HCT116 (cell line): ENCODE measurements around the gene RTN4RL2. TPM values are rescaled to one million over a fixed set of nuclear protein-coding genes. Genes with fewer than 3 reads are reported as not detected.

Source experiments
- ATAC-seq: fragments of 200-7000 bp; cut with Tn5 transposase; 2 replicates; pipeline ENCODE4 v1.9.1; 2020; ENCODE audit warnings: mild to moderate bottlenecking, moderate library complexity
- Bru-seq: library from RNA; stranded (reverse); fragments of 400-500 nt; gene quantifications from one replicate; lab custom pipeline; 2021; lab: Mats Ljungman, UMichigan
- BruChase-seq, 2 experiments: library from RNA; stranded (reverse); fragments of 400-500 nt; gene quantifications; one replicate each; lab custom pipeline; 2021; lab: Mats Ljungman, UMichigan
- BruUV-seq: library from RNA; stranded (reverse); fragments of 400-500 nt; replicated peaks from 2 replicates; lab custom pipeline; 2021; lab: Mats Ljungman, UMichigan
- CTCF ChIA-PET: fragments of 300-600 bp; sonication (Branson Sonifier 250); formaldehyde crosslinking; loops from one replicate; lab custom pipeline; 2021; ENCODE audit warnings: antibody characterized with exemption; lab: Charles Lee
- POLR2A ChIA-PET: fragments of 300-600, 350-600 bp; sonication (Branson Sonifier 250); formaldehyde crosslinking; loops from one replicate; lab custom pipeline; 2021; ENCODE audit warnings: antibody characterized with exemption; lab: Charles Lee
- RAD21 ChIA-PET, 2 experiments: fragments of 300-600 bp; sonication (Branson Sonifier 250); formaldehyde crosslinking; loops; one replicate each; lab custom pipeline; 2023; ENCODE audit warnings: low total read pairs in 2 of 2; ENCODE audit not compliant: uncharacterized antibody in 2 of 2, unreplicated experiment in 2 of 2, low non-redundant PET in 1 of 2; lab: Charles Lee
- DNase-seq: peaks from one replicate; pipeline ENCODE4 v3.0.0-alpha.2; 2010; ENCODE audit warnings: low read depth, low spot score
- H2AFZ ChIP-seq: fragments of 200-600 bp; shearing (Covaris generic), sonication (generic); 2 replicates; pipeline ENCODE4 v1.6.1; 2017; ENCODE audit warnings: low read depth, mixed run types, mixed read lengths, antibody characterized with exemption, low read length; ENCODE audit not compliant: poor library complexity, severe bottlenecking
- H3K27ac ChIP-seq: 2 replicates; pipeline ENCODE4 v1.5.1; 2012; ENCODE audit warnings: low read depth, low read length
- H3K27me3 ChIP-seq: fragments of 200-600 bp; sonication (generic); 2 replicates; pipeline ENCODE4 v1.6.1; 2016; ENCODE audit warnings: mixed run types, low read length, mixed read lengths; ENCODE audit not compliant: insufficient read depth
- H3K36me3 ChIP-seq, 2 experiments: fragments of 200-500 bp in 1 of 2; fragments of 200-600 bp in 1 of 2; sonication (Bioruptor generic) in 1 of 2; sonication (generic) in 1 of 2; 2 replicates each; pipeline versions ENCODE4 v1.5.1 to v1.6.1; 2014 to 2016; ENCODE audit warnings: low read length in 2 of 2, inconsistent platforms in 1 of 2, mixed read lengths in 1 of 2, mixed run types in 1 of 2; ENCODE audit not compliant: insufficient read depth in 2 of 2, control insufficient read depth in 1 of 2
- H3K4me1 ChIP-seq, 2 experiments: fragments of 200-600 bp in 1 of 2; sonication (generic) in 1 of 2; 2 replicates each; pipeline versions ENCODE4 v1.5.1 to v1.6.1; 2012 to 2017; ENCODE audit warnings: low read length in 2 of 2, inconsistent platforms in 1 of 2, mild to moderate bottlenecking in 1 of 2, mixed read lengths in 1 of 2, mixed run types in 1 of 2, moderate library complexity in 1 of 2; ENCODE audit not compliant: insufficient read depth in 2 of 2, control insufficient read depth in 1 of 2
- H3K4me2 ChIP-seq: fragments of 200-600 bp; sonication (generic); 2 replicates; pipeline ENCODE4 v1.6.1; 2017; ENCODE audit warnings: mixed run types, low read length, mixed read lengths
- H3K4me3 ChIP-seq, 2 experiments: fragments of 200-600 bp in 1 of 2; sonication (generic) in 1 of 2; replicated peaks in 1 of 2; 2 replicates each; pipeline ENCODE4 v1.5.1; 2011 to 2016; ENCODE audit warnings: low read length in 2 of 2, control low read depth in 1 of 2, low read depth in 1 of 2, mild to moderate bottlenecking in 1 of 2, mixed read lengths in 1 of 2, mixed run types in 1 of 2
- H3K79me2 ChIP-seq: fragments of 200-600 bp; sonication (generic); 2 replicates; pipeline ENCODE4 v1.6.1; 2017; ENCODE audit warnings: mild to moderate bottlenecking, mixed run types, low read length, moderate library complexity, mixed read lengths; ENCODE audit not compliant: insufficient read depth
- H3K9ac ChIP-seq: fragments of 200-600 bp; sonication (generic); 2 replicates; pipeline ENCODE4 v1.6.1; 2016; ENCODE audit warnings: low read length, mixed read lengths
- H3K9me2 ChIP-seq: fragments of 200-600 bp; sonication (generic), shearing (Covaris generic); 2 replicates; pipeline ENCODE4 v1.6.1; 2017; ENCODE audit warnings: mixed run types, mild to moderate bottlenecking, moderate library complexity; ENCODE audit not compliant: insufficient read depth
- H3K9me3 ChIP-seq, 2 experiments: fragments of 200-500 bp in 1 of 2; fragments of 200-600 bp in 1 of 2; sonication (Bioruptor generic) in 1 of 2; sonication (generic) in 1 of 2; 2 replicates each; pipeline ENCODE4 v1.6.1; 2014 to 2017; ENCODE audit warnings: low read length in 2 of 2, mixed read lengths in 2 of 2, inconsistent platforms in 1 of 2, low read depth in 1 of 2, mild to moderate bottlenecking in 1 of 2, mixed run types in 1 of 2, moderate library complexity in 1 of 2; ENCODE audit not compliant: control insufficient read depth in 1 of 2, insufficient read depth in 1 of 2
- H4K20me1 ChIP-seq: fragments of 200-600 bp; sonication (generic), shearing (Covaris generic); 2 replicates; pipeline ENCODE4 v1.6.1; 2017; ENCODE audit warnings: mixed run types, mild to moderate bottlenecking, moderate library complexity; ENCODE audit not compliant: insufficient read depth
- ATF3 ChIP-seq: IDR thresholded peaks from 2 replicates; pipeline ENCODE4 v1.6.1; 2012
- CBX3 ChIP-seq: IDR thresholded peaks from 2 replicates; pipeline ENCODE4 v1.6.1; 2012; ENCODE audit warnings: low read depth
- CTCF ChIP-seq, 3 experiments: fragments of 200-600 bp in 1 of 3; sonication (generic) in 1 of 3; IDR thresholded peaks in 2 of 3; conservative IDR thresholded peaks in 1 of 3; 2 replicates each; pipeline ENCODE4 v1.5.1; 2012 to 2017; ENCODE audit warnings: low read depth in 2 of 3, low read length in 2 of 3, antibody characterized with exemption in 1 of 3, borderline replicate concordance in 1 of 3, control low read depth in 1 of 3, mild to moderate bottlenecking in 1 of 3, mixed read lengths in 1 of 3, mixed run types in 1 of 3, moderate library complexity in 1 of 3; ENCODE audit not compliant: insufficient read depth in 1 of 3
- EGR1 ChIP-seq: IDR thresholded peaks from 2 replicates; pipeline ENCODE4 v1.6.1; 2012; ENCODE audit warnings: low read depth
- EZH2 ChIP-seq: fragments of 200-600 bp; sonication (generic); IDR thresholded peaks from 2 replicates; pipeline ENCODE4 v1.6.1; 2017; ENCODE audit warnings: antibody characterized with exemption, mixed run types
- EZH2phosphoT487 ChIP-seq: fragments of 200-600 bp; IDR thresholded peaks from 2 replicates; pipeline ENCODE4 v1.6.1; 2018; ENCODE audit warnings: antibody characterized with exemption, borderline replicate concordance
- FOSL1 ChIP-seq: IDR thresholded peaks from 2 replicates; pipeline ENCODE4 v1.6.1; 2012; ENCODE audit warnings: low read depth
- JUND ChIP-seq: IDR thresholded peaks from 2 replicates; pipeline ENCODE4 v1.6.1; 2012
- MAX ChIP-seq: IDR thresholded peaks from 2 replicates; pipeline ENCODE4 v1.6.1; 2012
- POLR2A ChIP-seq: IDR thresholded peaks from 2 replicates; pipeline ENCODE4 v1.7.0; 2011; ENCODE audit warnings: borderline replicate concordance; ENCODE audit not compliant: insufficient read depth, insufficient read length; ENCODE audit errors: extremely low read depth
- POLR2AphosphoS5 ChIP-seq: IDR thresholded peaks from 2 replicates; pipeline ENCODE4 v1.6.1; 2011; ENCODE audit warnings: mild to moderate bottlenecking, low read depth, low read length, moderate library complexity
- RAD21 ChIP-seq: IDR thresholded peaks from 2 replicates; pipeline ENCODE4 v1.6.1; 2012; ENCODE audit warnings: low read depth, mild to moderate bottlenecking
- REST ChIP-seq: IDR thresholded peaks from 2 replicates; pipeline ENCODE4 v1.6.1; 2012; ENCODE audit warnings: low read depth
- SIN3A ChIP-seq: IDR thresholded peaks from 2 replicates; pipeline ENCODE4 v1.6.1; 2012; ENCODE audit warnings: low read depth
- SRF ChIP-seq: IDR thresholded peaks from 2 replicates; pipeline ENCODE4 v1.6.1; 2012; ENCODE audit warnings: low read depth
- YY1 ChIP-seq: IDR thresholded peaks from 2 replicates; pipeline ENCODE4 v1.6.1; 2011; ENCODE audit warnings: low read length, low read depth, moderate library complexity, mild to moderate bottlenecking; ENCODE audit not compliant: insufficient replicate concordance; ENCODE audit errors: extremely low read depth
- ZNF274 ChIP-seq: fragments of 200-500 bp; sonication (Bioruptor generic); IDR thresholded peaks from 2 replicates; pipeline ENCODE4 v1.6.1; 2014; ENCODE audit warnings: mild to moderate bottlenecking, low read depth, low read length, inconsistent platforms
- intact Hi-C: fragments of 100-400 bp; cut with micrococcal nuclease; formaldehyde crosslinking; loops from 2 replicates; pipeline ENCODE4 v1.10.0; 2022
- long read RNA-seq: library from polyadenylated mRNA; unstranded; transcript quantifications from one replicate; pipeline ENCODE4 v2.0.0, GENCODE V29; 2021; ENCODE audit not compliant: unreplicated experiment
- polyA plus RNA-seq: library from polyadenylated mRNA; unstranded; fragments of >200 nt; gene quantifications from 2 replicates; pipeline ENCODE4 v1.2.1, GENCODE V29; 2012; ENCODE audit warnings: missing spikeins
- total RNA-seq: library from RNA; stranded (reverse); gene quantifications from one replicate; pipeline ENCODE4 v1.2.1, GENCODE V29; 2021; ENCODE audit not compliant: unreplicated experiment

Gene RTN4RL2
- total RNA-seq (24.0 TPM), Bru-seq, nascent RNA (percentile 48 among the genes with signal in this experiment), BruChase-seq, experiment 1, labeled RNA remaining after a 6-hour chase (percentile 50 among the genes with signal in this experiment), BruChase-seq, experiment 2, labeled RNA remaining after a 2-hour chase (percentile 52 among the genes with signal in this experiment)
- 28.1 and 30.0 TPM in 2 replicates for polyA plus RNA-seq
- long read RNA-seq, transcript RTN4RL2-201 (3 exons, 2,203 nt) = major isoform, 23 of 40 reads
- long read RNA-seq, partial matches to known transcripts = 13 of 40 reads
- long read RNA-seq, other reads (novel, unspliced or antisense) = 4 of 40 reads

- Histone ChIP-seq H3K79me2 (no peaks in the 10 kb centered on the region), H4K20me1 (no peaks in the 10 kb centered on the region), H3K4me3 (peak within 1 kb of the TSS; percentile 65 to 68), H3K9me3 (no peaks in the 10 kb centered on the region), H3K27ac (peak within 1 kb of the TSS; percentile 54; the same call in 1 of the 2 replicates), H3K4me2 (peak within 1 kb of the TSS; percentile 98), H3K9me2 (no peaks in the 10 kb centered on the region), H3K27me3 (no peaks in the 10 kb centered on the region), H3K9ac (peak within 1 kb of the TSS; percentile 59), H3K36me3 (no peaks in the 10 kb centered on the region), H2AFZ (peak within 1 kb of the TSS; percentile 95), H3K4me1 (peaks cover 16 to 42% of the 10 kb centered on the region in 2 experiments; a peak in 3 of 4 replicates)
- ATAC-seq (peak; percentile 68), DNase-seq (peak; percentile 52)
- no peak for TF ChIP-seq FOSL1
- no peak for TF ChIP-seq JUND
- TF ChIP-seq RAD21 = no peak
- peak; percentile 73 for TF ChIP-seq POLR2AphosphoS5
- TF ChIP-seq SIN3A = no peak
- no peak for TF ChIP-seq EGR1
- peak in 1 of 3 experiments; percentile 43; a peak in 1 of 6 replicates for TF ChIP-seq CTCF (IDR thresholded peaks at IDR 0.05 in 2 of 3, conservative IDR thresholded peaks at IDR 0.05 in 1 of 3; ENCODE audit: borderline replicate concordance in 1 of 3, insufficient read depth in 1 of 3, low read depth in 2 of 3, low read length in 2 of 3)
- no peak for TF ChIP-seq ZNF274
- TF ChIP-seq EZH2 = no peak
- TF ChIP-seq REST = no peak
- TF ChIP-seq EZH2phosphoT487 = no peak
- TF ChIP-seq YY1 = no peak
- no peak; the same call in 1 of the 2 replicates for TF ChIP-seq MAX
- no peak for TF ChIP-seq POLR2A
- TF ChIP-seq ATF3 = no peak
- no peak for TF ChIP-seq CBX3
- TF ChIP-seq SRF = no peak
- BruUV-seq = no TSS peak
- intact Hi-C loops = no loop called here
- CTCF ChIA-PET = interaction anchor here (0.6 to 2.1 kb wide), 8 partner anchors 32 to 185 kb away, joined by 3 to 7 read pairs (median 4); partner anchors contain the start of genes SLC43A1 and UBE2L6
- POLR2A ChIA-PET = interaction anchor here (0.7 to 1.4 kb wide), 2 partner anchors 33 to 70 kb away, joined by 3 to 8 read pairs; partner anchors contain the start of gene TIMM10
- RAD21 ChIA-PET = interaction anchor here (0.7 kb wide), 2 partner anchors 92 to 184 kb away, joined by 3 to 5 read pairs; no protein-coding TSS in a partner anchor
Measured at GRCh38 chr11:57460022-57460757, at the start of gene RTN4RL2. Gene RTN4RL2, plus strand, starts transcription at chr11:57460528. Its CDS starts 338 bp downstream, at chr11:57460866.
